GM10266 (cell line): Measurements from ENCODE around the gene SHF.

ENCODE experiments used
- DNase-seq: peaks from one replicate; pipeline ENCODE4 v3.0.0; 2012; ENCODE audit errors: extremely low spot score
- TF ChIP-seq, protein P1 (sequence below): IDR thresholded peaks from 2 replicates; pipeline ENCODE4 v1.5.1; 2012; ENCODE audit warnings: mild to moderate bottlenecking, low read depth; ENCODE audit not compliant: control insufficient read depth, insufficient read depth; ENCODE audit errors: missing control alignments

Gene SHF

DNA sequence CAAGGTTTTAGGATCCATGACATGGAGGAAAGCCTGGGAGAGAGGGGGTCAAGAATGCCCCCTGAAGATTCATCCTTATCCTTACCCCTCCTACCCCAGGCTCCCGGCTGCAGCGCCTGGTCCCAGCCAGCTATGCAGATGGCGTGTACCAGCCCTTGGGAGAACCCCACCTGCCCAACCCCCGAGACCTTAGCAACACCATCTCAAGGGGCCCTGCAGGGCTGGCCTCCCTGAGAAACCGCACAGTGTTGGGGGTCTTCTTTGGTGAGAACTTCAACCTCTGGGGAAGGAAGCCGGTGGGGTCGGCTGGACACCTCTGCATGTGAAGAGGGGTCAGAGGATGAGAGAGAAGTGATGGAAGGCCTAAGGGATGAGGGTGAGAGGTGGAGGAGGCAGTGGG, 53.7 kb downstream of the SHF start:
- TF ChIP-seq, protein P1, sequence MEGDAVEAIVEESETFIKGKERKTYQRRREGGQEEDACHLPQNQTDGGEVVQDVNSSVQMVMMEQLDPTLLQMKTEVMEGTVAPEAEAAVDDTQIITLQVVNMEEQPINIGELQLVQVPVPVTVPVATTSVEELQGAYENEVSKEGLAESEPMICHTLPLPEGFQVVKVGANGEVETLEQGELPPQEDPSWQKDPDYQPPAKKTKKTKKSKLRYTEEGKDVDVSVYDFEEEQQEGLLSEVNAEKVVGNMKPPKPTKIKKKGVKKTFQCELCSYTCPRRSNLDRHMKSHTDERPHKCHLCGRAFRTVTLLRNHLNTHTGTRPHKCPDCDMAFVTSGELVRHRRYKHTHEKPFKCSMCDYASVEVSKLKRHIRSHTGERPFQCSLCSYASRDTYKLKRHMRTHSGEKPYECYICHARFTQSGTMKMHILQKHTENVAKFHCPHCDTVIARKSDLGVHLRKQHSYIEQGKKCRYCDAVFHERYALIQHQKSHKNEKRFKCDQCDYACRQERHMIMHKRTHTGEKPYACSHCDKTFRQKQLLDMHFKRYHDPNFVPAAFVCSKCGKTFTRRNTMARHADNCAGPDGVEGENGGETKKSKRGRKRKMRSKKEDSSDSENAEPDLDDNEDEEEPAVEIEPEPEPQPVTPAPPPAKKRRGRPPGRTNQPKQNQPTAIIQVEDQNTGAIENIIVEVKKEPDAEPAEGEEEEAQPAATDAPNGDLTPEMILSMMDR = no peak
- DNase-seq = no peak

DNA sequence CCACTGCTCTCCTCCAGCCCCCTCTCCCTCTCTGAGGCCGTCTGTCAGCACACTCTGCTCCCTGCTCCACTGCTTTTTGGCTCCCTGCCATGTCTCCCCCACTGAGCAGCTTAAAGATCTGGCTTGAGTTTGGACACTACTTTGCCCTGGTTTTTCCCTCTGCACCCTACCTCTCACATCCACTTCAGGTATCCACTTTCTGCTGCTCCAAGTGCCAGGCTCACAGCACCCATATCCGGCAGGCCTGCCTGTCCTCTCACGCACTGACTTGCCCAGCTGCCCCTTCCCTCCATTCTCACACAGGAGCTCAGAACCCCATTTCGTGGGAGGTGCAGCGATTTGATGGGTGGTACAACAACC, 54.2 kb downstream of the SHF start:
- TF ChIP-seq, protein P1 = no peak
- no peak for DNase-seq

DNA sequence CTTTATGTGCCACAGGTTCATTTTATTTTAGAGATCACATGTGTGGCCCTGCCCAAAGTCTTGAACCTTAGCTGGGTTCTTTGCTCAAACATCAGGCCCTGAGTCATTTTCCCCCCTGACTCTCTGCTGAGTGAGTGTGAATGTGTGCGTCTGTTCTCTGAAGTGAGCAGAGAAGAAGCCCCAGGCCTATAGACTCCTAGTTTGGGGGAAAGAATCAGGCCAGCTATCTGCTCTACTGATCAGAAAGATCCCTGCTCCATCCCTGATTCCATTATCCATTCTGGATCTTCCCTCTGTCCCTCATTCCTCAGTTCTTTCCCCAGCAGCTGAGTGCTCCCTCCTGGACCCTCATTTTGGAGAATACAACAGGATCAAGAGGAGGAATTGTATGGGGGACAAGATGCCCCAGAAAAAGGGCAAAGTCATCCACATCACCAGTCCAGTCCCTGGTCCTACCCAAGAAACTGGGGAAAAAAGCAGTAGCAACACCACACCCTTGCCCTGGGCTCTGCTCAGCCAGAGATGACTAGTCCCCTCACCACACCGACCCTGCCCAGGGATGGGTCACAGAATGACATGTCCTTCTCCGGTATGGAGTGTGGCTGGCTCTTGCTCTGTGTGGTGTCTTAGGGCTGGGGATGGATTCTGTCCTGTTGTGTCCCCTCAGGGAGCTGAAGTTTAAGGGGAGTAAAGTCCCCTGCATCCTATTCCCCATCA, 54.8 kb downstream of the SHF start:
- no peak for DNase-seq
- TF ChIP-seq, protein P1 = no peak

DNA sequence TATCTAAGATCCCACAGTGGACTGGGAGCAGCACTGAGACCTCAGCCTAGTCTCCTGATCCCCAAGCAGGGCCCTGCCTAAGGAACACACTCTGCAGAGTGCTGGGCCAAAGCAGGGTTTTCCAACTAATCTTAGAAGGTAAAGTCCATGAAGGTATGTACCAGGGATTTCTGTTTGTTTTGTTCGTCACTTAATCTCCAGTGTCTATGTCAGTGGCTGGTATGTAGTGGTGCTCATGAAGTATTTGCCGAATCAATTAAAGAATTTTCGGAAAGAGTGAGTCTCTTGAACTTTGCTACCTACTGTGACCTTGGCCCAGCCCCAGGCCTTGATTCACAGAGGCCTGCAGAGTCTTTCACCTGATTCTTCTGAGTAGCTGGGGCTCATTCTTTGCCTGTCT, 56.3 kb downstream of the SHF start:
- TF ChIP-seq, protein P1 = no peak
- no peak for DNase-seq

DNA sequence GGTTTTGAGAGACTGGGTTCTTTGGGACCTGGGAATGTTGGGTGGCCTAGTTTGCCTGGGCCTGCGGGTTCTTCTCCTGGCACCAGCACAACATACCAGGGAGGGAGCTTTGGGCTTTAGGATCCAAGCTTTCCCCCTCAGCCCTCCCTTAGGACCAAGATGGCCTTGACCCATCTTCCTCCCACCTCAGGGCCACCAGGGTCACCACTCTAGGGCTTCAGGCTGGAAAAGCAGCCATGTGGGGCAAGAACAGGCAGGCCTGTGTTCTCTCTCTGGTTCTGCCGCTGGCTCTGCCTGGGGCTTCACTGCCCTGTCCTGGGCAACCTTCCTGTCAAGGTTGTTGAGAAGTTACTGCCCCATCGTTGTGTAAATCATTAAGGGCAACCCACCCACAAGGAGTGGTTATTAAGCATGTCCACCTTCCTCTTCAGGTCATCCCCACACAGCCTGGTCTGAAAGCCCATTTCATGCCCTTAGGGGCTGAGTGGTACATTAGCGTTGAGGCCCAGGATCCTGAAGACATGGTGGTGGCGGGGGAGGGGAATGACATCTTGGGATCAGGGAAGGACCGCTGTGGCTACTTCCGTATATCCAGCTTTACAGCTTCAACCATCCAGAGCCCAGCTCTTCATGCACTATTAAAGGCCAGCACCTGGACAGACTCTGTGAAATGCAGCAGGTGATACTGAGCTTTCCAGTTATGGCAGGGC, 57.3 kb downstream of the SHF start:
- TF ChIP-seq, protein P1 = no peak
- DNase-seq = no peak

DNA sequence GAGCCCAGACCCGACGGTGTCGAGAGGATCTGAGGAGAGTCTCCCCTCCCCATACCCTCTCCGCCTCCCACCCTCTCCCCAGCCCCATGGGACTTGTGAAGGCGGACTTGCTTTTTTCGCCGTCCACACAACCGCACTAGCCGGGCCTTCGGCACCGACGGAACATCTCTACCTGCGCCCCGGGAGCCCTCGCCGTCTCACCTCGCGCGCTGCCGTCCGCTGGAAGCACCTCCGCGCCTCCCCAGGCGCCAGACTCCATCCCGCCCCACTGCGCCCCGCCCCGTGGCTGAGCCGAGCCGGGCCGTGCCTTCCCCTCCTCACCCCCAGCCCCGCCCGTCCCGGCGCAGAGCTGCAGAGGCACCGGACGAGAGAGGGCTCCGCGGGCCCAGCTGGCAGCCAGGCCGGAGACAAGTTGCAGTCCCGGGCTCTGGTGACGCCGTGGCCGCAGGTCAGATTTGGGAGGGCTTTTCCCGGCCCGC, 58.1 kb downstream of the SHF start, which contains the start of the genes DUOX1 and DUOXA1:
Gene DUOX1 (plus strand): TSS at position 344 of the 479 bp plus-strand sequence. CDS start 1,973 bp downstream, outside the sequence.
Gene DUOXA1 (minus strand): TSS at position 229 of the 479 bp plus-strand sequence. CDS start 6,865 bp downstream, outside the sequence.
- TF ChIP-seq, protein P1 = no peak
- no peak for DNase-seq
